Suprapubic skin (tissue), 3 donors: ENCODE data around the gene ACAA1.

Experiments
- EP300 ChIP-seq: sonication (generic); formaldehyde crosslinking; IDR thresholded peaks from one replicate; pipeline ENCODE4 v1.6.1; 2017; ENCODE audit warnings: antibody characterized with exemption
- POLR2A ChIP-seq, 2 donors: fragments of 450-650 bp; IDR thresholded peaks; one replicate each; pipeline ENCODE4 v1.6.1; 2017; ENCODE audit warnings: antibody characterized with exemption in 2 of 2, mild to moderate bottlenecking in 2 of 2, moderate library complexity in 2 of 2
- TF ChIP-seq, protein P1 (sequence below), 2 donors: fragments of 200-600 bp in 1 of 2; fragments of 450-650 bp in 1 of 2; sonication (generic) in 1 of 2; IDR thresholded peaks; one replicate each; pipeline ENCODE4 v1.5.1; 2016 to 2019; ENCODE audit warnings: antibody characterized with exemption in 2 of 2, mild to moderate bottlenecking in 1 of 2, moderate library complexity in 1 of 2

DNA sequence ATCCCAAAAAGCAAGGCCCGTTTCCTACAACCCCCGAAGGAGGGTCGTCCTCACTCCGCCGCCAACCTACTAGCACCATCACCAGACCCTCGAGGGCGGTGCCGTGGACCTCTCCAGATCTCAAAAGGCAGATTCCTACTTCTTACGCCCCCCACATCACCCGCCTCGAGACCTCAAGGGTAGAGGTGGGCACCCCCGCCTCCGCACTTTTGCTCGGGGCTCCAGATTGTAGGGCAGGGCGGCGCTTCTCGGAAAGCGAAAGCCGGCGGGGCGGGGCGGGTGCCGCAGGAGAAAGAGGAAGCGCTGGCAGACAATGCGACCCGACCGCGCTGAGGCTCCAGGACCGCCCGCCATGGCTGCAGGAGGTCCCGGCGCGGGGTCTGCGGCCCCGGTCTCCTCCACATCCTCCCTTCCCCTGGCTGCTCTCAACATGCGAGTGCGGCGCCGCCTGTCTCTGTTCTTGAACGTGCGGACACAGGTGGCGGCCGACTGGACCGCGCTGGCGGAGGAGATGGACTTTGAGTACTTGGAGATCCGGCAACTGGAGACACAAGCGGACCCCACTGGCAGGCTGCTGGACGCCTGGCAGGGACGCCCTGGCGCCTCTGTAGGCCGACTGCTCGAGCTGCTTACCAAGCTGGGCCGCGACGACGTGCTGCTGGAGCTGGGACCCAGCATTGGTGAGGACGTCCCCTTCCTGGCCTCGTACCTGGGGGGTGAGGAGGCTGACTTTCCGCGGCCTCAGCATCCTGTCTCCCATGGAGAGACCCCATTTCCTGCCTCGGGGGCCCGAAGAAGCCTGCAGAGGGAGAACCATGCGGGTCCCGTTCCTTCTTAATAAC, 1.6 kb upstream of the ACAA1 start, which contains the start of gene MYD88:
- TF ChIP-seq POLR2A (IDR thresholded peaks at IDR 0.05) (peak; percentile 26 to 56), EP300 (no peak)
- TF ChIP-seq, protein P1, sequence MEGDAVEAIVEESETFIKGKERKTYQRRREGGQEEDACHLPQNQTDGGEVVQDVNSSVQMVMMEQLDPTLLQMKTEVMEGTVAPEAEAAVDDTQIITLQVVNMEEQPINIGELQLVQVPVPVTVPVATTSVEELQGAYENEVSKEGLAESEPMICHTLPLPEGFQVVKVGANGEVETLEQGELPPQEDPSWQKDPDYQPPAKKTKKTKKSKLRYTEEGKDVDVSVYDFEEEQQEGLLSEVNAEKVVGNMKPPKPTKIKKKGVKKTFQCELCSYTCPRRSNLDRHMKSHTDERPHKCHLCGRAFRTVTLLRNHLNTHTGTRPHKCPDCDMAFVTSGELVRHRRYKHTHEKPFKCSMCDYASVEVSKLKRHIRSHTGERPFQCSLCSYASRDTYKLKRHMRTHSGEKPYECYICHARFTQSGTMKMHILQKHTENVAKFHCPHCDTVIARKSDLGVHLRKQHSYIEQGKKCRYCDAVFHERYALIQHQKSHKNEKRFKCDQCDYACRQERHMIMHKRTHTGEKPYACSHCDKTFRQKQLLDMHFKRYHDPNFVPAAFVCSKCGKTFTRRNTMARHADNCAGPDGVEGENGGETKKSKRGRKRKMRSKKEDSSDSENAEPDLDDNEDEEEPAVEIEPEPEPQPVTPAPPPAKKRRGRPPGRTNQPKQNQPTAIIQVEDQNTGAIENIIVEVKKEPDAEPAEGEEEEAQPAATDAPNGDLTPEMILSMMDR (IDR thresholded peaks at IDR 0.05) = no peak
